Body of pancreas (tissue), 4 donors: ENCODE data around the gene DNASE1L3. TPM values are rescaled to one million over a fixed set of nuclear protein-coding genes. Genes with fewer than 3 reads are reported as not detected.

Experiments used
- ATAC-seq: fragments of 150-250 bp; one replicate; pipeline ENCODE4 v1.9.1; 2016
- DNase-seq, 4 donors: peaks; one replicate each; pipeline ENCODE4 v3.0.0-alpha.2; 2019
- H3K27ac ChIP-seq, 4 donors: fragments of 200-600 bp; sonication (generic); 1 replicate in 3 of 4; 2 replicates in 1 of 4; pipeline versions ENCODE4 v1.5.1 to v1.6.1; 2016 to 2019; ENCODE audit warnings: mild to moderate bottlenecking in 1 of 4, mixed read lengths in 1 of 4, moderate library complexity in 1 of 4
- H3K27me3 ChIP-seq, 2 donors: fragments of 200-600 bp; sonication (generic); one replicate each; pipeline ENCODE4 v1.6.0; 2016; ENCODE audit warnings: mild to moderate bottlenecking in 1 of 2
- H3K36me3 ChIP-seq, 2 donors: fragments of 200-600 bp; sonication (generic); replicated peaks in 1 of 2; 2 replicates each; pipeline ENCODE4 v1.5.1; 2016; ENCODE audit warnings: low read depth in 2 of 2; ENCODE audit not compliant: insufficient read depth in 1 of 2
- H3K4me1 ChIP-seq: fragments of 200-600 bp; sonication (generic); one replicate; pipeline ENCODE4 v1.6.0; 2016
- H3K4me3 ChIP-seq, 2 donors: fragments of 200-600 bp; sonication (generic); 1 replicate in 1 of 2; 2 replicates in 1 of 2; pipeline ENCODE4 v1.5.1; 2016 to 2019
- H3K9me3 ChIP-seq, 3 donors: fragments of 200-600 bp; sonication (generic); 1 replicate in 2 of 3; 2 replicates in 1 of 3; pipeline ENCODE4 v1.5.1; 2016
- CTCF ChIP-seq, 7 experiments: fragments of 450-650 bp in 4 of 7; fragments of 200-600 bp in 3 of 7; sonication (generic) in 3 of 7; IDR thresholded peaks; one replicate each; pipeline ENCODE4 v1.5.1; 2016 to 2019; ENCODE audit warnings: antibody characterized with exemption in 7 of 7
- POLR2A ChIP-seq, 3 donors: fragments of 450-650 bp; IDR thresholded peaks; one replicate each; pipeline ENCODE4 v1.6.1; 2016; ENCODE audit warnings: antibody characterized with exemption in 3 of 3, mild to moderate bottlenecking in 2 of 3
- WGBS, 2 donors: methylation state at CpG; one replicate each; pipeline ENCODE4 v1.1.5; 2017; 5-methylcytosine and 5-hydroxymethylcytosine counted together
- intact Hi-C: fragments of 100-400 bp; cut with DNase I; formaldehyde crosslinking; loops from one replicate; pipeline ENCODE4 v1.15.1; 2023
- total RNA-seq, 2 donors: library from RNA; depleted of rRNA; stranded (reverse); fragments of >200 nt; gene quantifications; one replicate each; pipeline ENCODE4 v1.1.0, GENCODE V29; 2016

Gene DNASE1L3
- total RNA-seq, 2 donors from 2014 or later = 2.1 TPM; not detected in 1

GRCh38 chr3:58217209-58217811 is 6.5 kb upstream of the DNASE1L3 start:
- ATAC-seq (peak; percentile 91), DNase-seq (peak; percentile 68 to 88 (median 78))
- Histone ChIP-seq H3K27me3 (peaks cover 0 to 4% of the 10 kb centered on the region in 2 donors), H3K36me3 (no peaks in the 10 kb centered on the region), H3K4me3 (no peak overlapping the region), H3K4me1 (peaks cover 9% of the 10 kb centered on the region), H3K9me3 (no peaks in the 10 kb centered on the region), H3K27ac (peak overlapping the region in 2 of 4 donors; percentile 26 to 62)
- TF ChIP-seq CTCF (IDR thresholded peaks at IDR 0.05) = peak; percentile 54 to 86 (median 77)
- TF ChIP-seq POLR2A (IDR thresholded peaks at IDR 0.05) = no peak
- intact Hi-C loops = no loop called here
- 4 to 5% methylated on average over 14 to 15 of the region's 15 CpGs for WGBS, 2 donors

GRCh38 chr3:58216496-58217195 is 5.9 kb upstream of the DNASE1L3 start:
- Histone ChIP-seq H3K27ac (peak overlapping the region in 1 of 4 donors; percentile 62), H3K4me3 (no peak overlapping the region), H3K36me3 (no peaks in the 10 kb centered on the region), H3K27me3 (peaks cover 0 to 4% of the 10 kb centered on the region in 2 donors), H3K4me1 (peaks cover 9% of the 10 kb centered on the region), H3K9me3 (no peaks in the 10 kb centered on the region)
- TF ChIP-seq CTCF (IDR thresholded peaks at IDR 0.05) = no peak
- no peak for TF ChIP-seq POLR2A (IDR thresholded peaks at IDR 0.05)
- ATAC-seq (no peak), DNase-seq (no peak)
- intact Hi-C loops = no loop called here
- 59 to 69% methylated on average over 10 of the region's 10 CpGs for WGBS, 2 donors

GRCh38 chr3:58215317-58216025 is 4.7 kb upstream of the DNASE1L3 start:
- Histone ChIP-seq H3K4me3 (no peak overlapping the region), H3K4me1 (peaks cover 9% of the 10 kb centered on the region), H3K27me3 (peaks cover 0 to 2% of the 10 kb centered on the region in 2 donors), H3K9me3 (no peaks in the 10 kb centered on the region), H3K27ac (no peak overlapping the region), H3K36me3 (no peaks in the 10 kb centered on the region)
- no peak for DNase-seq
- no peak for ATAC-seq
- intact Hi-C loops = no loop called here
- whole genome bisulfite sequencing, 2 donors = 77 to 85% methylated on average over 10 of the region's 10 CpGs
- TF ChIP-seq CTCF (IDR thresholded peaks at IDR 0.05) (no peak), POLR2A (IDR thresholded peaks at IDR 0.05) (no peak)

- no peak overlapping the region for H3K27ac ChIP-seq
- WGBS, 2 donors = 55 to 59% methylated on average over 7 of the region's 7 CpGs
- H3K4me1 ChIP-seq = peaks cover 9% of the 10 kb centered on the region
- intact Hi-C loops = no loop called here
- DNase-seq (peak in 1 of 4 donors; percentile 19), ATAC-seq (no peak)
- H3K9me3 ChIP-seq = no peaks in the 10 kb centered on the region
- H3K27me3 ChIP-seq = no peaks in the 10 kb centered on the region
- no peaks in the 10 kb centered on the region for H3K36me3 ChIP-seq
- TF ChIP-seq CTCF (IDR thresholded peaks at IDR 0.05) = no peak
- no peak for TF ChIP-seq POLR2A (IDR thresholded peaks at IDR 0.05)
- no peak overlapping the region for H3K4me3 ChIP-seq
Measured at GRCh38 chr3:58214484-58215316, 3.9 kb upstream of the DNASE1L3 start.
